Left ventricle myocardium superior (tissue), 1 donor: ENCODE results near the gene SCN4B. TPM values are rescaled to one million over a fixed set of nuclear protein-coding genes. Genes with fewer than 3 reads are reported as not detected.
A peak's percentile ranks its signal among the peaks of the same experiment; 100 is the strongest.
"Not testable (repeated sequence)": the region's sequence is repeated elsewhere in the genome, so short reads cannot be mapped to it uniquely, and the experiment has no call there.

Experiments used
- ATAC-seq: fragments of 200-7000 bp; cut with Tn5 transposase; one replicate; pipeline ENCODE4 v1.9.1; 2020; ENCODE audit warnings: mild to moderate bottlenecking, moderate library complexity
- DNase-seq: peaks from one replicate; pipeline ENCODE4 v3.0.0-alpha.2; 2020
- intact Hi-C: fragments of 100-400 bp; cut with micrococcal nuclease; formaldehyde crosslinking; loops from one replicate; pipeline ENCODE4 v1.11.0; 2022
- long read RNA-seq: library from polyadenylated mRNA; unstranded; transcript quantifications from one replicate; pipeline ENCODE4 v2.0.0, GENCODE V29; 2021
- total RNA-seq: library from RNA; stranded (reverse); fragmentation: NEBNext Ultra II Directional; extraction: Animal tissue kit (Norgen Biotek cat#: 25700); gene quantifications from one replicate; pipeline ENCODE4 v1.2.1, GENCODE V29; 2021
- donor health status: DM: no; HTN: yes; CAD: no; lungs with severe emphysema.

The SCN4B gene
- 11.0 TPM for total RNA-seq
- long read RNA-seq, partial matches to known transcripts: 0 of 25 reads
- long read RNA-seq, other reads (novel, unspliced or antisense): 25 of 25 reads

DNA sequence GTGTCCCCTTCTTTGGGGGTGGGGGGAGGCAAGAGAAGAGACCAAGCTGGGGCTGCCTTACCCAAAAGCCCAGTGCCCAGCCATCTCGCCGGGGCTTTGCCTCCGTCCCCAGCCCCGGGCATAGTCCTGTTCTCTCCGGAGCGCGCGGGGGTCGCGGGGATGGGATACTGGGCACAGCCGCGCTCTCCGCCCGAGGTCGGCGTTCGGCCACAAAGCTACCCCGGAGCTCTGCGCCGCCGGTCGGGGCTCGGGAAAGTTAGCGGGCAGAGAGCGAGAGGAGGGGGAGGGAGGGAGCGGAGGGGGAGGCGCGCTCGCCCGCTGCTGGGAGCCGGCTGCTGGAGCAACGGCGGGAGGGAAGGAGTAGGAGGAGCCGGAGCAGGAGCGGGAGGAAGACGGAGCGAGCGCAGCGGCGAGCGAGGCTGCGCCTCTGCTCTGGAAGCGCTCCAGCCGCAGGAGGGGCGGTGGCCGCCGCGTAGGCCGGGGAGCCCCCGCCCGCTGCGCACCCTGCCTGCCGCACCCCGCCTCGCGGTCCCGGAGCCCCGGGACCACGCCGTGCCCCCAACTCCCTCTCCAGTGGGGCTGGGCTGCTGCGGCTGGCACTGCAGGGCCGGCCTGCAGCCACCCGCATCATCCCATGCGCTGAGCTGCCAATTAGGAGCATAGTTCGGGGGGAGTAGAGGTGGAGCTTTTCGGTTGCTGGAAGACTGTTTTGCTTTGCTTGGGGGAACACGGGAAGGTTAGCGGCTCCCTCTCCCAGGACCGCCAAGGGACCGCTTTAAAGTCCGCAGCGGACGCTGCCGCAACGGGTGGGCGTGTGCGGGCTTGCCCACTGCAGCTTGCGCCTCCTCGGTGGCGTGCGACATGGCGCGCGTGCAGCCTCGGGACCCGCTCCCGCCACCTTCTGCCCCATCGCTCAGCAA, at the start of gene SCN4B:
SCN4B (minus strand) TSS at position 272 of the 920 bp plus-strand sequence; CDS start at position 122, 150 bp downstream.
- intact Hi-C loops: no loop called here
- peak; percentile 86 for ATAC-seq
- peak; percentile 82 for DNase-seq

GRCh38 chr11:118201966-118202365, 49.3 kb upstream of the SCN4B start:
- intact Hi-C loops: loop anchor here (10.0 kb wide), 1 partner anchor 143 kb away; the partner anchor contains the start of genes CD3D and CD3G
- ATAC-seq (no peak), DNase-seq (no peak)

- intact Hi-C loops: loop anchor here (10.0 kb wide), 1 partner anchor 144 kb away; the partner anchor contains the start of genes CD3D and CD3G
- ATAC-seq (no peak), DNase-seq (no peak)
These were observed 48.5 kb upstream of the SCN4B start for GRCh38 chr11:118200901-118201680.

- no peak for DNase-seq
- ATAC-seq: no peak
- intact Hi-C loops: loop anchor here (10.0 kb wide), 1 partner anchor 144 kb away; the partner anchor contains the start of genes CD3D and CD3G
These were observed 47.9 kb upstream of the SCN4B start for GRCh38 chr11:118200497-118200896.

DNA sequence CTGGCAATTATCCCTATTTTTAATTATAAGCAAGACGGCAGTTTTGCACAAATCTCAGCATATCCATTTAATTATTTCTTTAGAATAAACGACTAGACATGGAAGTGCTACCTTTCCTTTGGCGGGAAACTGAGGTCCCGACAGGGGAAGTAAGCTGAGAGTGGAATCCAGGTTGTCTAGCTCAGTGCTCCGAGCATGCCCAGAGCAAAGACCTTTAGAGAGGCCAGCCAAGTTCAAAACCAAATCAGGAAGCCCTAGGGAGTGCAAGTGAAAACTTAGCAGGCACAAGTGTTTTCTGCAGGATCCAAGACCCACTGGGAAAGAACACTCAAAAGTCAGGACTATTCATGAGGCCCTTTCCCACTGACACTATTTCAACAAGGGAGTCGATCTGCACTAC, 46.5 kb upstream of the SCN4B start:
- no peak for DNase-seq
- ATAC-seq: no peak
- intact Hi-C loops: loop anchor here (2.0 kb wide), 1 partner anchor 92 kb away; no protein-coding TSS in a partner anchor

DNA sequence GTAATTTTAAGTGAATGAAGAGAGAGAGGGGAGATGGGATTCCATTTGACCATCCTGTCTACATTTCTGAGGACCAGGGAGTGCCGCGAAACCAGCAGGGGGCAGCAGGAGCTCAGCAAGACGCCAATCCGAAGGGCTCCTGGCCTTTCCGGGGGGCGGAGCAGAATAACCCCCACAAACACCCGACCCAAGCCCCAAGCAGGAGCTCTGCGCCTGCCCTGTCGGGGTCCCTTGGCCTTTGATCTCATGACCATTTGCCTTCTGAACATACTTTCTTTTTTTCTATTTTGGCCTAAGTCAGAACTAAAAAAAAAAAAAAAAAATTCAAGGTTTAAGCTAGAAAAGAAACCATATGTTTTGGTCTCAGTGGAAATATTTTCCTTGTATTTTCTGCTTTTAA, 45.7 kb upstream of the SCN4B start:
- DNase-seq (peak; percentile 89), ATAC-seq (peak; percentile 47)
- intact Hi-C loops: loop anchor here (2.0 kb wide), 1 partner anchor 92 kb away; no protein-coding TSS in a partner anchor

DNA sequence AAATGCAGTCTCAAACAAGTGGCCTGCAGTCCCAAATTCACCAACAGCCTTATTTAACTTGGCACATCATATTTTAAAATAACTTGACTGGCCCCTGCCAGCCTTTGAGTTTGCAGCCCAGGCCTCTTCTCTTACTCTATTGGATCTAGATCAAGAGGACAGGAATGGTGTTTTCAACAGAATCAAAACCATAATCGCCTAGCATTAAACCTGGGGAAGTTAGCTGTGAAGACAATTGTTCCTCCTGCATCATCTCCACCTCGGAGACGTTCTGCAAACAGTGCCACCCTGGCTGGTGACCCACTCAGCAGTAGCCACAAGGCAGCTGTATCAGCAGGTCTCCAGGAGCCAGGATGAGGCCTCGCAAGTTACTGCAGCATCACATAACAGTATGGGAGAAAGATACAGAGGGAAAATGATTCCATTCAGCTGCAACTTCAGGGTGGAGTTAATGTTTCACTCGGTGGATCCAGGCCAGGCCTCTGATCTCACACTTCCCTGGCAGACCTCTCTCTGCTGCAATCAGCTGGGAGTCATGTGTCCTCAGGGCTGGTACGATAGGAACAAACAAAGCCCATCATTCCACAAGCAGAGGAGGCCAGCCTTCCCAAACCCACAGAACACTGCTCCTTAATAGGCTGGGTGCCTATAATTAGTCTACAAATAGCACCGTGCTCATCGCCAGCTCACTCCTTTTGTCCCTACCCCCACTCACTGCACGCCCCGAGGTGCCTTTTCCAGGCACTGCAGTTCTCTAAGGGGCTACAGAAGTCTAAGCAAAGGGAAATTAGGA, 42.4 kb upstream of the SCN4B start:
- DNase-seq (peak; percentile 86), ATAC-seq (peak; percentile 98)
- intact Hi-C loops: no loop called here

DNA sequence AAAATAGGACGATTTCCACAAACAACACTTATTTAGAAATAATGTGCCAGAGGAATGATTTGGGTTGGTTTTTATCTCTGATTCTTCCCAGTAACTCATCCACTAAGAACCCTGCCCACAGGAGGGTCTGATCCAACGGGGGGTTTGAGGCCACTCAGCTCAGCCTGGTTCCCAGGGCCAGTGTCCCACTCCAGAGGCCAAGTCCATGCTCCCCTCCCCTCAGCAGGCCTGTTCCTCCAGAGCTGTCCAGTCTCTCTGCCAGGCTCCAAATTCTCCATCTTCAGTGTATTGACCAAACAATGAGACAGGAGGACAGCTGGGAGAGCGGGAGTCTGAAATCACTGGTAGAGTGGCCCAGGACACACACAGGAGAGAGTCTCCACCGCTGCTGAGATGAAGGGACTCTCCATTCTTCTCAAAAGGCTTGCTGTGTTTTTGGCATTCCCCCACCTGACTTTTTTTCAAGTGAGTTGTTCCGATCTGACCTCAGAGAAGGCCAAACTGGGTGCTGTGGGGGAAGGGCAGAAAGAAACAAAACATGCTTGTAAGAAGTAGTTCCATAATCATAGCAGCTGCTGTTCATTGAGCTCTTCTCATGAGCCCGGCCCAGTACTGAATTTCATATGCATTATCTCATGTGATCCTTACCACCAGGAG, 41.4 kb upstream of the SCN4B start:
- intact Hi-C loops: no loop called here
- ATAC-seq (no peak), DNase-seq (no peak)

DNA sequence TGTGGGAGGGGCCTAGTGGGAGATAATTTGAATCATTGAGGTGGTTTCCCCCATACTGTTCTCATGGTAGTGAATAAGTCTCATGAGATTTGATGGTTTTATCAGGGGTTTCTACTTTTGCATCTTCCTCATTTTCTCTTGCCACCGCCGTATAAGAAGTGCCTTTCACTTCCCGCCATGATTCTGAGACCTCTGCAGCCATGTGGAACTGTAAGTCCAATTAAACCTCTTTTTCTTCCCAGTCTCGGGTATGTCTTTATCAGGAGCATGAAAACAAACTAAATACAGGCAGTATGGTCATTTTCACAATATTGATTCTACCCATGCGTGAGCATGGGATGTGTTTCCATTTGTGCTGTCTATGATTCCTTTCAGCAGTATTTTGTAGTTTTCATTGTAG, 40.2 kb upstream of the SCN4B start:
- ATAC-seq, DNase-seq, intact Hi-C loops: not testable (repeated sequence)

DNA sequence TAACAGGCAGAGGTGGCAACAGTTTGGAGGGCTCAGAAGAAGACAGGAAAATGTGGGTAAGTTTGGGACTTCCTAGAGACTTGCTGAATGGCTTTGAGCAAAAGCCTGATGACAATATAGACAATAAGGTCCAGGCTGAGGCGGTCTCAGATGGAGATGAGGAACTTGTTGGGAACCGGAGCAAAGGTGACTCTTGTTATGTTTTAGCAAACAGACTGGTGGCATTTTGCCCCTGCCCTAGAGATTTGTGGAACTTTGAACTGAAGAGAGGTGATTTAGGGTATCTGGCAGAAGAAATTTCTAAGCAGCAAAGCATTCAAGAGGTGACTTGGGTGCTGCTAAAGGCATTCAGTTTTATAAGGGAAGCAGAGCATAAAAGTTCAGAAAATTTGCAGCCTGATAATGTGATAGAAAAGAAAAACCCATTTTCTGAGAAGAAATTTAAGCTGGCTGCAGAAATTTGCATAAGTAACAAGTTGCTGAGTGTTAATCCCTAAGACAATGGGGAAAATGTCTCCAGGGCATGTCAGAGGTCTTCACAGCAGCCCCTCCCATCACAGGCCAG, 38.4 kb upstream of the SCN4B start:
- ATAC-seq, DNase-seq, intact Hi-C loops: not testable (repeated sequence)

- intact Hi-C loops: no loop called here
- ATAC-seq: no peak
These were observed 33.9 kb upstream of the SCN4B start for GRCh38 chr11:118186346-118187107.

DNA sequence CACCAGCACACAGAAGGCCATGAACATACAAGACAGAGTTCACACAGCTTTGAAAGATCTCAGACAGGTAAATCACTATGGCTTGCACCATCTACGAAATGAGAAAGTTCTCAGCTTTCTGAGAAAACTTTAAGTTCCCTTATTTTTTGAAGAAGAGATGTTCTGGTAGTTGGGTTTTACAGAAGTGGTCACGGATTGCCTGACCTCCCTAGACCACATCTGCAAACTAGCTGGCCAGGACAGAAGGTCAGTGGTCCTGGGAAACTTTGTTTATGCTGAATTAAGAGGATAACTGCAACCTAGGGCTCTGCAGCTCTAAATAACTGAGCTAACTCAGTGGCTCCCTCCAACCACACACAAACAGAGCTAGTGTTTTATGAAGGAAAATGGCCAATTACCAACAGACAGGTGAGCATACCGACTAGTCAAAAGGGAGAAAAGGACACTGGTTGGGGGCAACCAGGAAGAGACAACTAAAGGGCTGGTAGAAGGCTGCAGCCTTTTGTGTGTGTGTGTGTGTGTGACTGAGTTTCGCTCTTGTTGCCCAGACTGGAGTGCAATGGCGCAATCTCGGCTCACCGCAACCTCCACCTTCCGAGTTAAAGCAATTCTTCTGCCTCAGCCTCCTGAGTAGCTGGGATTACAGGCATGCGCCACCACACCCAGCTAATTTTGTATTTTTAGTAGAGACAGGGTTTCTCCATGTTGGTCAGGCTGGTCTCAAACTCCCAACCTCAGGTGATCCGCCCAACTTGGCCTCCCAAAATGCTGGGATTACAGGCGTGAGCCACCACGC, 32.4 kb upstream of the SCN4B start:
- intact Hi-C loops: no loop called here
- no peak for ATAC-seq
- no peak for DNase-seq

More at GRCh38 chr11:118186346-118187107, 33.9 kb upstream of the SCN4B start:
- DNase-seq: no peak

GRCh38 chr11:118183691-118184090, 31.1 kb upstream of the SCN4B start:
- intact Hi-C loops, ATAC-seq, DNase-seq: not testable (repeated sequence)

- ATAC-seq (peak; percentile 98), DNase-seq (peak; percentile 92)
- intact Hi-C loops: no loop called here
These were observed 27.7 kb upstream of the SCN4B start for GRCh38 chr11:118180300-118180703.

DNA sequence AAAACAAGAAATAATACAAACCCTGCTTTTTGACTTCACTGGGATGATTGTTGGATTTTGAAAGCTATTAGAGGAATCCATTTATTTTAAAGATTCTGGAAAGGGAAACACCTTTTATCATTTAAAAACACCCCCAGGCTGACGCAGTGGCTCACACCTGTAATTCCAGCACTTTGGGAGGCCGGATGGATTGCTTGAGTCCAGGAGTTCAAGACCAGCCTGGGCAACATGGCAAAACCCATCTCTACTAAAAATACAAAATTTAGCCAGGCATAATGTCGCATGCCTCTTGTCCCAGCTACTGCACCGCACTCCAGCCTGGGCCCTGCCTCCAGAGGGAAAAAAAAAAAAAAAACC, 24.1 kb upstream of the SCN4B start:
- ATAC-seq: no peak
- DNase-seq: no peak
- intact Hi-C loops: no loop called here

- ATAC-seq (peak; percentile 52), DNase-seq (no peak)
- intact Hi-C loops: no loop called here
These were observed 23.6 kb upstream of the SCN4B start, which contains the start of gene SCN2B for GRCh38 chr11:118175993-118176777. Gene SCN2B (minus strand): TSS chr11:118176639. CDS start chr11:118176431, 208 bp downstream.
